Stimulated activated CD8-positive, alpha-beta memory T cell treated with anti-CD3 and anti-CD28 coated beads, Interleukin-15, amount 100 ng/mL, for 4 hours (primary cell): ENCODE results near the gene RNF7.
"Not testable (repeated sequence)": the region's sequence is repeated elsewhere in the genome, so short reads cannot be mapped to it uniquely, and the experiment has no call there.

Source experiments
- DNase-seq, 2 donors: peaks; one replicate each; pipeline ENCODE4 v3.0.0-alpha.2; 2020; ENCODE audit warnings: low read depth in 2 of 2

Gene RNF7

GRCh38 chr3:141738022-141738890, at the start of gene RNF7:
RNF7 (plus strand) TSS chr3:141738298; CDS start chr3:141738342, 44 bp downstream.
- DNase-seq = peak; percentile 92 to 96

- no peak for DNase-seq
Measured at GRCh38 chr3:141690431-141691072, 47.5 kb upstream of the RNF7 start.

GRCh38 chr3:141691471-141691870, 46.6 kb upstream of the RNF7 start:
- not testable (repeated sequence) for DNase-seq

GRCh38 chr3:141692973-141693372, 45.1 kb upstream of the RNF7 start:
- DNase-seq = not testable (repeated sequence)

- DNase-seq = no peak
Measured at GRCh38 chr3:141699324-141699723, 38.8 kb upstream of the RNF7 start.

- DNase-seq = no peak
Measured at GRCh38 chr3:141699897-141700296, 38.2 kb upstream of the RNF7 start.

- not testable (repeated sequence) for DNase-seq
Measured at GRCh38 chr3:141703367-141703766, 34.7 kb upstream of the RNF7 start.

- no peak for DNase-seq
Measured at GRCh38 chr3:141707741-141708203, 30.3 kb upstream of the RNF7 start.

GRCh38 chr3:141708367-141708766, 29.7 kb upstream of the RNF7 start:
- no peak for DNase-seq

- no peak for DNase-seq
Measured at GRCh38 chr3:141709126-141709770, 28.9 kb upstream of the RNF7 start.

GRCh38 chr3:141710121-141710520, 28.0 kb upstream of the RNF7 start:
- DNase-seq = no peak

GRCh38 chr3:141710888-141711616, 27.0 kb upstream of the RNF7 start:
- no peak for DNase-seq

GRCh38 chr3:141714671-141715070, 23.4 kb upstream of the RNF7 start:
- DNase-seq = no peak

- DNase-seq = no peak
Measured at GRCh38 chr3:141722081-141722480, 16.0 kb upstream of the RNF7 start.

GRCh38 chr3:141722648-141723047, 15.4 kb upstream of the RNF7 start:
- DNase-seq = no peak

- DNase-seq = no peak
Measured at GRCh38 chr3:141723255-141723654, 14.8 kb upstream of the RNF7 start.

- no peak for DNase-seq
Measured at GRCh38 chr3:141724186-141724585, 13.9 kb upstream of the RNF7 start.

- no peak for DNase-seq
Measured at GRCh38 chr3:141725036-141725435, 13.1 kb upstream of the RNF7 start.

- DNase-seq = no peak
Measured at GRCh38 chr3:141726483-141726882, 11.6 kb upstream of the RNF7 start.

GRCh38 chr3:141728355-141728892, 9.7 kb upstream of the RNF7 start:
- DNase-seq = no peak

GRCh38 chr3:141729240-141729639, 8.9 kb upstream of the RNF7 start:
- no peak for DNase-seq

GRCh38 chr3:141735176-141735575, 2.9 kb upstream of the RNF7 start:
- DNase-seq = no peak
